ELF-1 (cell line): ENCODE measurements around the gene TMEM225B.
"Not testable (repeated sequence)": the region's sequence is repeated elsewhere in the genome, so short reads cannot be mapped to it uniquely, and the experiment has no call there.

ENCODE experiments used
- DNase-seq: peaks from one replicate; pipeline ENCODE4 v3.0.0-alpha.2; 2016; ENCODE audit warnings: low read depth, low spot score

TMEM225B gene

GRCh38 chr7:99654626-99655025 is 56.6 kb downstream of the TMEM225B start:
- DNase-seq: not testable (repeated sequence)

DNA sequence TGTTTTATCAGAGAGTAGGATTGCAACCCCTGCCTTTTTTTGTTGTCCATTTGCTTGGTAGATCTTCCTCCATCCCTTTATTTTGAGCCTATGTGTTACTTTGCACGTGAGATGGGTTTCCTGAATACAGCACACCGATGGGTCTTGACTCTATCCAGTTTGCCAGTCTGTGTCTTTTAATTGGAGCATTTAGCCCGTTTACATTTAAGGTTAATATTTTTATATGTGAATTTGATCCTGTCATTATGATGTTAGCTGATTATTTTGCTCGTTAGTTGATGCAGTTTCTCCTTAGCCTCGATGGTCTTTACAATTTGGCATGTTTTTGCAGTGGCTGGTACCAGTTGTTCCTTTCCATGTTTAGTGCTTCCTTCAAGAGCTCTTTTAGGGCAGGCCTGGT is 59.8 kb downstream of the TMEM225B start:
- DNase-seq: not testable (repeated sequence)
